HL-60 (cell line): ENCODE results near the gene SP1.

Experiments used
- DNase-seq, 2 experiments: peaks; one replicate each; pipeline ENCODE4 v3.0.0-alpha.2; 2010 to 2020; ENCODE audit warnings: low read depth in 1 of 2, low spot score in 1 of 2
- H3K27ac ChIP-seq: fragments of 250-450 bp; sonication (Bioruptor Pico); replicated peaks from 2 replicates; pipeline ENCODE4 v1.5.1; 2020; ENCODE audit warnings: mild to moderate bottlenecking, moderate library complexity
- H3K27me3 ChIP-seq: fragments of 250-450 bp; sonication (Bioruptor Pico); 2 replicates; pipeline ENCODE4 v1.5.1; 2021; ENCODE audit warnings: mild to moderate bottlenecking, moderate library complexity; ENCODE audit not compliant: insufficient read depth, poor library complexity, severe bottlenecking
- H3K4me3 ChIP-seq: replicated peaks from 2 replicates; pipeline ENCODE4 v1.5.1; 2011; ENCODE audit warnings: mild to moderate bottlenecking, control low read depth, low read length; ENCODE audit not compliant: insufficient read depth
- CTCF ChIP-seq: IDR thresholded peaks from one replicate; pipeline ENCODE4 v1.5.1; 2011; ENCODE audit warnings: low read length, control low read depth, inconsistent platforms; ENCODE audit not compliant: insufficient read depth
- GABPA ChIP-seq: IDR thresholded peaks from 2 replicates; pipeline ENCODE4 v1.6.1; 2012; ENCODE audit warnings: low read depth
- POLR2AphosphoS5 ChIP-seq: IDR thresholded peaks from 2 replicates; pipeline ENCODE4 v1.6.1; 2012; ENCODE audit warnings: low read depth
- REST ChIP-seq: IDR thresholded peaks from 2 replicates; pipeline ENCODE4 v1.6.1; 2012; ENCODE audit warnings: low read depth; ENCODE audit not compliant: insufficient replicate concordance
- SPI1 ChIP-seq: IDR thresholded peaks from 2 replicates; pipeline ENCODE4 v1.6.1; 2012; ENCODE audit warnings: low read depth, mild to moderate bottlenecking, borderline replicate concordance

Gene SP1

GRCh38 chr12:53463802-53464560 lies 84.0 kb downstream of the SP1 start:
- no peak for TF ChIP-seq GABPA
- no peak for TF ChIP-seq REST
- TF ChIP-seq POLR2AphosphoS5, result no peak
- TF ChIP-seq CTCF, result no peak
- TF ChIP-seq SPI1, result peak; percentile 19; the same call in 1 of the 2 replicates
- H3K27ac ChIP-seq, result no peak overlapping the region
- H3K4me3 ChIP-seq, result no peak overlapping the region
- no peaks in the 10 kb centered on the region for H3K27me3 ChIP-seq
- DNase-seq, result no peak

- H3K27ac ChIP-seq, result no peak overlapping the region
- no peaks in the 10 kb centered on the region for H3K27me3 ChIP-seq
- no peak overlapping the region for H3K4me3 ChIP-seq
- DNase-seq, result no peak
- TF ChIP-seq POLR2AphosphoS5, result no peak
- TF ChIP-seq GABPA, result no peak
- TF ChIP-seq SPI1, result no peak
These were observed 84.9 kb downstream of the SP1 start for GRCh38 chr12:53464685-53465418.

GRCh38 chr12:53465679-53466078 lies 85.7 kb downstream of the SP1 start:
- Histone ChIP-seq H3K27ac (no peak overlapping the region), H3K4me3 (no peak overlapping the region), H3K27me3 (no peaks in the 10 kb centered on the region)
- DNase-seq, result no peak
- TF ChIP-seq GABPA (no peak), SPI1 (no peak), CTCF (no peak), POLR2AphosphoS5 (no peak), REST (no peak)
